HG02763 (cell line): ENCODE measurements around the gene EPO.

Experiments
- ATAC-seq: cut with Tn5 transposase; IDR thresholded peaks from one replicate; pipeline ENCODE4 v1.9.1; 2021; ENCODE audit warnings: mild to moderate bottlenecking, moderate library complexity; ENCODE audit not compliant: unreplicated experiment

The EPO gene

DNA sequence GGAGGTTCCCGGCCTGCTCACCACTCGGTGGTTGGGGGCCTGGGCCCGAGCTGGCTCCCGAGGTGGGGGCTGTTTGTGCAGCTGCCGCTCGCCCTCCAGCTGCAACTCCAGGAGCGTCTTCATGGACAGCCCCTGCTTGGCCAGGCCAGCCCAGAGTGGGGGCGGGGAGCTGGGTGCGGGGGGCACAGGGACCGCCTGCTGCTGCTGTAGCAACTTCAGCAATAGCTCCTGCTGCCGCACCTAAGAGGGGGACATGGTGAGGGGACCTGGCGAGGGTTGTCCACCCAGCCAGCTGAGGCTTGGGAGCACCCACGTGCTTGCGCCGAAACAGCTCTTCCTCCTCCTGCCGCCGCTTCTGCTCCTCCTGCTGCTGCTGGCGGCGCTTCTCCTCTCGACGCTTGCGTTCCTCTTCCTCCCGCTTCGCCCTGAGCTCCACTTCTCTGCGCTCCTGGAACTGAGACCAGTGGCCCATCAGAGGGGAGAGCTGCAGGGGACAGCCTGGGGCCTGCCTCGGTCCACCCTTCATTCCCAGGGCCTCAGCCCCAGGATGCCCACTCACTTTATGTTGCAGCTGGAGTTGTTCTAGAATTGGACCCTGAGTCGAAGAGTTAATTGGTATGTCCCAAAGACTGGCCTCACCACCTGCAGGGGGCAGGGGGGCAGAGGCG, 37.1 kb upstream of the EPO start:
- ATAC-seq = no peak

DNA sequence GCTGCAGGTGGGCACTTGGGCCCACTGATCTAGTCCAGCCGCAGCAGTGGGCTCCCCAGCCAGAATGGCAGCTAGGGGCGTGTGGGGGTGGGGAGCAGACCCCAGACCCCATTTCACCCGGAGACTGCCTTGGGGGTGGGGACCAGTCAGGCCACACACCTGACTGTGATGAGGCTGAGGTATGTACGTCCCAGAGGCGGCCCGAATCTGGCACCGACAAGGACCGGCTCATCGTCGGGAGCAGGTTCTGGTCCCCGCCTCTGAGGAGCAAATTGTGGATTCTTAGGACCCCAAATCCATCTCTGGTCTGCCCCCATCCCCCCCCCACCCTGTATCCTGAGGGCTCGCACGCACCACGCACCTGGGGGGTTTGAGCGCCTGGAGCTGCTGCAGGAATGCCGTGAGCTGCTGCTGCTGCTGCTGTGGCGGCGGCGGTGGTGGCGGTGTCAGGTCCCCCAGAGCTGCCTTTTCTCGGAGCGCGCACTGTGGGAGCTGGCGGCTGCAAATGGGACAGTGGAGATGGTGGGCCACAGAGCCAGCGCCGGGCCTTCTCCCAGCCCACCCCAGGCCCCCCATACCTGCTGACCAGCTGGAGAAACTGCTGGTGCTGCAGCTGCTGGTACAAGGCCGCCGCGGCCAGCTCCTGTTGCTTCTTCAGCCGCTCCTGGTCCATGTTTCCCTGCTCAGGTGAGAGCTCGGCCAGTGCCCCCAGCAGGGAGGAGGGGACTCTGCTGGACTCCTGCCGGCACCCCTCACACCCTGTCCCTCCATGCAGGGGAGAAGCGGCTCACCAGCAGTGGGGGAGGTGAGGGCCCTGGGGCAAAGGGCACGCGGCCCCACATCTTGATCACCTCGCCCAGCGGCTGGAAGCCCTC, 36.4 kb upstream of the EPO start:
- no peak for ATAC-seq

DNA sequence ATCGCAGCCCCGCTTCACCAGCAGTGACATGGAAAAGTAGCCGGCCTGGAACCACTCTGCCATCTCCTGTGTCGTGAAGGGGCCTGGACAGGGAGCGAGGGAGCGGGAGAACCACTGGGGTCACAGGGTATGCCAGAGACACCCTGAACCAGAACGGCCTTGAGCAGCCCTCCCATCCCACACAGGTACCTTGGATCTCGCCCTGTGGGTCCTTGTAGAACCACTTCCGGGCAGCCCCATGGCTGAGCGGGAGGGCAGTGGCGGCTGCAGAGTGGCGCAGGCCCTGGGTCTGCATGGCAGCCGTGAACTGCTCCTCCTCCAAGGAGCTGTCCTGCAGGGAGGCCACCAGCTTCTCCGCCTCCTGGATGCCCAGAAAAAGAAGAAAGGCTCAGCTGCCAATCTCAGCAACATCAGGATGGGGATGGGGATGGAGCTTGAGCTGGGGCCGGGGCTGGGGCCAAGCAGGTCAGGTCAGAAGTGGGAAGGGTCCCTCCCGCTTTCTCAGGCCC, 35.7 kb upstream of the EPO start:
- no peak for ATAC-seq

DNA sequence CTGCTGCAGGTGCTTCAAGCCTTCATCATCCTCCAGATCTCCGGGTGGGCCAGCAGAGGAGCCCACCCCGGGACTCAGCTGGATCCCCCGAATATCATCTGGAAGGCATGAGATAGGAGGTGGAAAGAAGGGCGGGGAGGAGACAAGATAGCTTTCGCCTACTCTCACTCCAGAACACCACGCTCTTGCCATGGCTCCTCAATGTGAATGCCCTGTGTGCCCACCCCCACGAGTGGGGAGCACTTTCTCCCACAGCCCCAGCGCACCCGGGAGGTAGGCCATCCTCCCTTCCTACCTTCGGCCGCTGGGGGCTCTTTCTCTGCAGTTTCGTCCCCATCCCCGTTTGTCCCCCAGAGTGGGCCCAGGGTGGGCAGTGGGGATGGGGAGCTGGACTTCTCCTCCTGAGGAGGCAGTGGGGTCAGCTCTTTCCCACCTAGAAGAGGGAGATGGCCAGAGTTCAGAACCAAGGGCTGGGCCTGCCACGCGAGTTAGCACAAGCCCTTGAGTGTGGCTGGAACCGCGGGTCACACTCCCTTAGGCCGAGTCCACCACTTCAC, 35.1 kb upstream of the EPO start:
- ATAC-seq = no peak

DNA sequence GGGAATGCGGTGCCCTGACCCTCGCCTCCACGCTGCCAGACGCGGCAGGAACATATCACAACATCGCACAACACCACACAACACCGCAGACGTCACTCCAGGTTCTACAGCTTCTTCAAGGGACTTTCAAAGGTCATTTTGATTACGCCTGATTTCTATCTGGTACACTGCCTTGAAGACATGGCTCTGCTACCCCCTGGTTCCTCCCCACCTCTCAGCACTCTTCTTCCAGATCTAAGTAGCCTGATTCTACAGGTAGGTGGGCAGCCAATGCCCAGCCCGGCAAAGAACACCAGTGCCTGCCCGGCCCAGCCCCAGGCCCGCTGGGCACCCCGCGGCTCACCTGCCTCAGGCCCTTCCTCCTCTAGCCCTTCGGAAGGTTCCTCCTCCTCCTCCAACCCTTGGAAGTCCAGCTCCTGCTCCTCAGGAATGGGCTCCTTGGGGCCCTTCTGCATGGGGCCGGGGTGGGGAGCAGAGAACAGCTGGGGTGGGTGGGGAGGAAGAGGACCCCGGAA, 34.6 kb upstream of the EPO start:
- no peak for ATAC-seq

DNA sequence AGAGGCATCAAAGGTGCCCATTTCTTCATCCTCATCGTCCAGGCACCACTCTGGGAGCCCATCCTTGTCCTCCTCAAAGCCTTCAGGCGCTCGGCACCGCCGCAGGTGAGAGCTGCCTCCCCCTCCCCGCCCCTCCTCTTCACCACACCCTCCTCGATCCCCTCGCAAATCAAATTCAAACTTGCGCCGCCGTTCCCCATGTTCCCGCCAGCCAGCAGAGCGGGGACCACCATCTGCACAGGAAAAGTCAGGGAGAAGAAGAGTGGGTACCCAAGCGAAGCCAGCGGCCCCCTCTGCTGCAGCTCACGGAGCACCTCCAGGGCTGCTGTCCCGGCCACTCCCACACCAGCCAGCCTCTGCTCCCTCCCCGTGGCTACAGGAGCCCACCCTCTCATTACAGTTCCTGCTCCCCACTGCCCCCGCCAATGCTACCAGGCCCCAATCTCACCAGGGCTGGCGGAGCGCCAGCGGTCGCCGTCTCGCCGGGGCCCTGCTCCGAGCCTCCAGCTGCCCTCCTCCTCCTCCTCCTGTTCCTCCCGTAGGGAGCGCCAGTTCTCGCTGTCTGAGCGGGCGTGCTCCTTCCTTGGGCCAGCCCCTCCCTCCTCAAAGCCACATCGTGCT, 34.0 kb upstream of the EPO start:
- ATAC-seq = no peak

DNA sequence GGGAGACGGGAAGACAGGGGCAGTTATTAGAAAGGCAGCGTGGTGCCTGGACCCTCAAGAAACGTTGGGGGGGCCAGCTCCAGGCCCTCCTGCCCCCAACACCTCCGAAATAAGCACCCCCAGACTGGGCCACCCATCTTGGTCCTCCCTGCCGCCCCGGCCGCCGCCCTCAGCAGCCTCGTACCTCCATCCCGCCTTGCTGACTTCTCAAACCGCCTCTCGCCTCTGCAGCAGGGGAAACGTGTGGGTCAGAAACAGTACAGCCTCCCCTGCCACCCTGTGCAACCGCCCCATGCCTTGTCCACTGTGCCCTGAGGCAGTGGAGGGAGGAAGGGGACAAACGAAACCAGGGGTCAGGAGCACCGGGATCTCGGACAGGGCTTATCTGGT, 33.5 kb upstream of the EPO start:
- no peak for ATAC-seq

DNA sequence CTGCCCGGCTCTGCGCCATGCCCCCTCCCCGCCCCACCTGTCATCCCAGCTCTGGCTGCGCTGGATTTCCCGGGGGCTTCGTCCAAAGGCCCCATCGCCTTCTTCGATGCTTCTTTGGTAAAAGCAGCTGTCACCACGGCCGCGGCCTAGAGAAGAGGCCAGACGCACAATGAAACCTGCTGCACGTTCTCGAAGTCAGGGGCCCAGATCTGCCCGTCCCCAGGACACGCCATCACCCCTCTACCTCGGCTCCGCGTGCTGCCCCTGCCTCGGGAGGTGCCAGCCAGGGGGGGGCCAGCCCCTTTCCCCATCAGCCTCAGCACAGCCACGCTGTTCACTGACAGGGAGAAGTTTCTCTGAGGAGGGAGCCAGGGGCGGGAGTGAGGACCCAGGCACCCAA, 33.0 kb upstream of the EPO start:
- ATAC-seq = no peak

DNA sequence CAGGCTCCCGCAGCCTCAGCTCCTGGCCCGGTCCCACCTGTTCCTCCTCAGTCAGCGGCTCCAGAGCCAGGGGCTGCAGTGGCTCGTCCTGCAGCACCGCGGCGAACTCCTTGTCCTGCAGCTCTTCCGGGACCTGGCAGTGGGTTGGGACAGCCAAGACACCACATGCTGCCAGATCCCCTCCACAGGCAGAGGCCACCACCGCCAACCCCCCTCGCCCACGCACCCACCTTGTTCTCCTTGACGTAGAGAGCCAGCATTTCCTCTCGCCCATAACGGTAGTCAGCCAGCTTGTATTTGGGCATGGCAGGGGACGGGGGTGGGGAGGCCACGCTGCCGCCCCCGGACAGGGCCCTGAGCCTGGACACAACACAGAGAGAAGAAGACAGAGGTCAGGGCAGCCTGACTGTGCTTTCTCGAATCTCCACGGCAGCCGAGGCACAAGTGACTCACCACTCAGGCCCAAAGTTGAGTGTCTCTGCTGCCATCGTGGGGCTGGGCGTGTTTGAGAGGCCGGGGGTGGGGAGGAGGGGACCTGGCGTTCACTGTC, 32.4 kb upstream of the EPO start:
- no peak for ATAC-seq

DNA sequence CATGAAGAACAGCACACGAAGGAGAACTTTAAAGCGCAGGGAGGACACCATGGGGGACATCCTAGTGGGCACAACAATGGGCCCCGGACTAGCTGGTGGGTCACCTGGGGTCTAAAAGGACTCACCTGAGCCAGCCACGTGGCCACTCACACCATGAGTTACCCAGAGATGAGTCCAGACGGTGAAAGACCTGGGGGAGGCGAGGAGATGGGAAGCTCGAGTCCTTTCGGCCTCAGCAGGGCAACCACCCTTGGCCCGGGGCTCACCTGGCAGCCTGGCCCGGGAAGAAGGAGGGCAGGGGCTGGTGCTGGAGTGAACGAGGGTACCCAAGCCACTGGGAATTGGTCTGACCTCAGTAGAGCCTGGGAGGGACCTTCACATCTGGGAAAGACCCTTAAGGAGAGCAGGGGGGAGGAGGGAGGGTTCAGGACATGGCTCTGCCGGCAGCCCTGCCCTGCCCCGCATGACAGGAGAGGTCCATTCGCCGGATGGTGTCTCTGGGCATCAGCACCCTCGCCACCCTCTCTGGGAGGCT, 31.9 kb upstream of the EPO start:
- ATAC-seq = no peak

DNA sequence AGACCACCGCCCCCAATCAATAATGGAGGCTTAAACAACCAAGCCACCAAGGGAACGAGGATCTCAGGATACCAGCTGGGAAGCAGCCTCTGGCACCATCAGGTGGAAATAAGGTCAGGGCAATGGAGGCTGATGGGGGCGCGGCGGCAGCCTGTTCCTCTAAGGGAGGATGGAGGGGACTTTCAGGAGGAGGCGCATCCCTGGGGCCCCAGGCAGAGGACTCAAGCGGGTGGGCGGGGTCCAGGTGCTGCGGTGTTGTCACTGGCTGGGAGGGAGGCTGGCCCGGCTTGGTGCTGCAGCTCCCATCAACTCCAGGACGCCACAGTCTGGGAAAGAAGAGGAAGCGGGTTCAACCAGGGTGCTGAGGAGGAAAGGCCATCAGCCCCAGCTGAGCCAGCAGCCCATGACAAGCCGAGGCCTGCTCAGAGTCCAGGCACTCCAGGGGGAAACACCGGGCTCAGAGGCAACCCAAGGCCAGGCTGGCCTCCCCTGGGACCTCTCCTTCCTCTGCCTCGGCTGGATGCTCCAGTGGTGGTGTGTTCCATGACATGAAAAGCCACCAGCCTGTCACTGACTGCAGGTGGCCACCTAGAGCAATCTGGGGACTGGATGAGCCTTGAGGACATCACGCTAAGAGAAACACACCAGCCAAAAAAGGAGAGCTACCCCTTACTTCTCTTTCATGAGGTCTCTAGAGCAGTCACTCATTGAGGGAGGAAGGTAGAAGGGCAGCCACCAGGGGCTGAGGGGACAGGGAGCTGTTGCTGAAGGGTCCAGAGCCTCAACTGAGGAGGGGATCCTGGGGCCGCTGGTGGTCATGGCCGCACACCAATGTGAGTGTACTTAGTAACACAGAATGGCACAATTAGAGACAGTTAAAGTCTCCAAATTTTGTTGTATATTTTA, 30.8 kb upstream of the EPO start:
- ATAC-seq = no peak

DNA sequence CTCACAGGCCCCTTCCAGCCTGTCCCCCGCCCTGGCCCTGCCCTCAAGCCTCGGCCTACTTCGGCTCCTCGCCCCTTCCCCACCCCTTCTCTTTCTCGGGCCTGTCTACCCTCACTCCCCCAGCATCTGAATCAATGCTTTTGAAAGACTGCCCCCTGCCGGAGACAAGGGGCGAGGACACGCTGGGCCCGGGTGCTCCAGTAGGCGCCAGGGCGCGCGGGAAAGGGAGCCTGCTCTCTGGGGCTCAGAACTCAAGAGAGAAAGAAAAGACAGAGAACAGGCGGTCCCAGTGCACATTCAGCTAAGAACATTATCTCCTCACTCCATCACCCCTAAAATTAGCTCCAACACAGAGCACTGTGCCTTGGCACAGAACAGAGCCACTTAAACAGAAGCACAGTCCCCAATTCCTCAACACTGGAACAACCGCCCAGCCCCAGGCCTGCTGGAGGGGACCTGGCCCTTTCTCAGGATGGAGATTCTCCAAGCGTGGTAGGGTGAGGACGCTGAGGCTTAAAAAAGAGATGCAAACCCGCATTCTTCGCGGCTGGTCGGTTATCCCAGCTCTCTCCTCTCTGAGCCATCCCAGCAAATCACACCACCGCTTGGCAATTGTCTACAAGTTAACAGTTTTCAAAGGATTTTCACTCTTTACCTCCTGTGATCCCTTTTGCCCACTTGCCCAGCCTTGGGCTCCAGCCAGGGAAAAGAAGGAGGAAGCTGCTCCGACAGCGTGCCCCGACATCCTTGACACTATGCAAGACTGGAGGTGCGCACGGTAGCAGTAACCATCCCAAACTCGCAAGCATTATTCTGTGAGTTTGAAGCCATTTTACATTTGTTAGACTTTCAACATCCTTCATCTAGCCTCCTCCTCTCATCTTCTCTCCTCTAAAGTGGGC, 28.3 kb upstream of the EPO start:
- no peak for ATAC-seq

DNA sequence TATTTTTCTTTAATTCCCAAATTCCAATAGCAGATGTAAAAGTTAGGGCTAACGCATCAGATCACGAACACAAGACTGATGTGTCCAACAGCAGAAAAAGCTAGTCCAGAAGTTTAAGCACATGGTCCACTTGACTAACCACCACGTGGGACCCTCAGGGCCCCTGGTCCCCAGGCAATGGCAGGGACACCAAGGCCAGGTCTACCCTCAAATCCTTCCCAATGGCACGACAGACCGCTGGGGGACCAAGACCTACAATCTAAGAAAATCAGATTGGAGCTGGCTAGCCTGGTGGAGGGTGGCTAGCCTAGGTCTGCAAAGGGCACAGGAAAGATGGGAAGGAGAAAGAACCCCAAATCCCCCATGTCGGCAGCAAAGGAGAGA, 27.7 kb upstream of the EPO start:
- ATAC-seq = no peak

DNA sequence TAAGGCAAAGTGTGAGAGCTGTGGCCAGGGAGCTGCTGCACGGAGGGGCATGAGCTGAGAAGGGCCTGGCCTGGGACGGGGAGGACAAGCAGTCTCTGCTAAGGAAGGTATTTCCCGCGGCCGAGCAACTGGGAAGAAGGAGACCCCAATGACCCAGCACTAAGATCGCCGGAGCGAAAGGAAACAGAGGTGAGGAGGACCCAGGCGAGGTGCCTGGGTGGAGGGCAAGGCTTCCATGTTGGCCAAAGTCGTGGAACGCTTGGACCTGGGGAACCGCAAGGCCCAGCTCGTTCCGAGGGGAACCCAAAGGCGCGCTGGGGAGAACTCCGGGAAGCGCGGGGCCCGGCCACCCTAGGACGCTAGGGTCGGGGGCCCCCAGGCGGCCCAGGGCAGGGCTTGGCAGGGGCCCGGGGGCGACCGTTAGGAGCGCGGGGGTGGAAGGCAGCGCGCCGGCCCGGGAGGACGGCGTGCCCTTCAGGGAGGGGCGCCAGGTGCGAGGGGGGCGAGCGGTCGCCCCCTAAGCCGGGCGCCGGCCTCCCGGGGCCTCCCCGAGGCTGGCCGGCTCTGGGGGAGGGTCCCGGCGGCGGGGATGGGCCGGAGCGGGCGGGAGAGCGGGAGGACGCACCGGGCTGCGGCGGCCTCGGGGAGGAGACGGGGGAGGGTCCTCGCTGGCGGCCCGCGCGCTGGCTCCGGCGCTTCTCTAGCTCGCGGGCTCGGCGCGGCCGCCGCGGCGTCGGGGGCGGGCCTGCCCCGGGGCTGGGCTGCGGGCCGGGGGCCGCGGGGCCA, 26.8 kb upstream of the EPO start:
- peak; percentile 9 for ATAC-seq

DNA sequence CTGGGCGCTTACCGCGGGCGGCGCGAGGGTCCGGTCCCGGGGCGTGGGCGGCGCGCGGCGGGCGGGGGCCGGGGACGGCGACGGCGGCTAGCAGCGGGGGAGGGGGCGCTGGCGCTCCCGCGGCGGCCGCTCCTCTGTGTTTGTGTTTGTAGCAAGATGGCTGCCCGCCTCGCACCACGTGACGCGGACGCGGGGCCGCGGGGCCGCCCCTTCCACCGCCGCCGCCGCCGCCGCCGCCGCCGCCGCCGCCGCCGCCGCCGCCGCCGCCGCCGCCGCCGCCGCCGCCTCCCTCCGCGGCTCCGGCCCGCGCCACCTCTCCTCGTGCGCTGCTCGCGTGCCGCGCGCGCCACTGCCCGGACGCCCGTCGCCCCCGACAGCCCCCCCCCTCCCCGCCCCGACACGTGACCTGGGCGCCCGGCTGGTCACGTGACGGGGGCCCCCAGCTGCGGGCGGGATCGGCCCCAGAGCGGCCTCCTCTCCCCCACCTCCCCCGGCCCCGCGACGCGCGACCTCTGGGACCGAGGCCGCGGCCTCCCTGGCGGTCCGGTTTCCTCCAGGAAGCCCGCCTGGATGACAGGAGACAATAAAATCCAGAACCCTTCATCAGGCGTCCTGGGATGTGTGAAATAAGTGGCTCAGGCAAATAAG, 26.0 kb upstream of the EPO start, which contains the start of gene GIGYF1:
Gene GIGYF1 (minus strand): TSS at position 153 of the 648 bp plus-strand sequence. CDS start 6,012 bp downstream, outside the sequence.
- ATAC-seq = peak; percentile 51

DNA sequence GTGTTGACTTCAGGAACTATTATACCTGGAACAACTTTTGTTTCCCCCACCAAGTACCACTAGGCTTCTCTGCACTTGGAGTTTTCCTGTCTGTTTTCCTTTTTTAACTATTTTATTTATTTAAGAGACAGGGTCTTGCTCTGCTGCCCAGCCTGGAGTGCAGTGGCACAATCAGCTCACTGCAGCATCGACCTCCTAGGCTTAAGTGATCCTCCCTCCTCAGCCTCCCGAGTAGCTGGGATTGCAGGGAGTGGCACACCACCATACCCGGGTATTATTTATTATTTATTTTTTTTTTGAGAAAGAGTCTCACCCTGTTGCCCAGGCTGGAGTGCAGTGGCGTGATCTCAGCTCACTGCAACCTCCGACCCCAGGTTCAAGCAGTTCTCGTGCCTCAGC, 24.1 kb upstream of the EPO start:
- ATAC-seq = no peak

DNA sequence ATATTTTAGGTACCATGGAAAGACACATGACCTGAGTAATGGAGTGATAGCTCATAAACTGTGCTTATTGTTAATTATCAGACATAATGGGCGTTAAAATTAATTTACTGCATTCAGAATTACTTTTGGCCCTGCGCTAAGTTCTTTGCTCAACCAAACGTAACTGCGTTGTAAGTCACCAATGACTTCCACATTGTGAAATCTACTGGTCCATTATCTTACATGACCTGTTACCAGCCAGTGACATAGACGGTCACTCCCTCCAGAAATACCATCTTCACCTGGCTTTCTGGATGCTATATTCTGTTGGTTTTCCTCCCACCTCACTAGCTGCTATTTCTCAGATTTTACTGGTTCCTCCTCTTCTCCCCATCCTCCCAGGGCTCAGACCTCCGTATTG, 21.2 kb upstream of the EPO start:
- no peak for ATAC-seq
